ENCODE measurements around the gene PLXDC2.

The PLXDC2 gene

DNA sequence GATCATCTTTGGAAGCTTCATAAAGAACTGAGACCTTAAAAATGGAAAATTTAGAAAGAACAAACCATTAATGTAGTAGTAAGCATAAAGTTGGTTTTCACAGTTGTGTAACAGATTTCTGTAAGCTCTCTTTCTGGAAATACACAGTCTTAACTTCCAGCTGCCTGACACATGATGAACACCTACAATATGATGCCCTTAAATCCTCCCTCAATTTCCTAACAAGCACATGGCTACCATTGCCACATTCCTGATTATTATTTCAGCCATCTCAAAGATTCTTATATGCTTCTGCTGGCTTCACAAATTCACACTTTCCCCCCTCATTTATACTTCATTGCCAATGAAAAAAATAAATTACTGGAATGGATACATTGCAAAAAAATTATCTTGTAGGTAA is 49.4 kb downstream of the PLXDC2 start:
- Histone ChIP-seq H3K36me3 (ENCODE audit: insufficient read depth, low read length) (no peaks in the 10 kb centered on the region), H3F3A (ENCODE audit: low read depth) (no peaks in the 10 kb centered on the region), H3K4me1 (ENCODE audit: insufficient read depth, low read length, poor library complexity, severe bottlenecking) (no peaks in the 10 kb centered on the region), H4K20me1 (ENCODE audit: insufficient read depth, low read length, poor library complexity, severe bottlenecking) (no peaks in the 10 kb centered on the region), H3K9ac (ENCODE audit: low read depth, low read length, poor library complexity, severe bottlenecking) (no peak overlapping the region), H3K79me2 (ENCODE audit: insufficient read depth, low read length) (no peaks in the 10 kb centered on the region), H3K27me3 (ENCODE audit: insufficient read depth, low read length, poor library complexity, severe bottlenecking) (no peaks in the 10 kb centered on the region), H3K4me2 (ENCODE audit: low read depth, low read length, poor library complexity, severe bottlenecking) (no peak overlapping the region), H2AFZ (ENCODE audit: low read length) (no peak overlapping the region), H3K9me2 (replicated peaks; ENCODE audit: low read depth, low read length) (no peaks in the 10 kb centered on the region), H3K9me3 (ENCODE audit: insufficient read depth, low read depth, low read length) (no peaks in the 10 kb centered on the region), H3K4me3 (ENCODE audit: low read length, poor library complexity, severe bottlenecking) (no peak overlapping the region)
- TF ChIP-seq EZH2phosphoT487 (IDR thresholded peaks at IDR 0.05; ENCODE audit: borderline replicate concordance) = no peak
- TF ChIP-seq, protein P1, sequence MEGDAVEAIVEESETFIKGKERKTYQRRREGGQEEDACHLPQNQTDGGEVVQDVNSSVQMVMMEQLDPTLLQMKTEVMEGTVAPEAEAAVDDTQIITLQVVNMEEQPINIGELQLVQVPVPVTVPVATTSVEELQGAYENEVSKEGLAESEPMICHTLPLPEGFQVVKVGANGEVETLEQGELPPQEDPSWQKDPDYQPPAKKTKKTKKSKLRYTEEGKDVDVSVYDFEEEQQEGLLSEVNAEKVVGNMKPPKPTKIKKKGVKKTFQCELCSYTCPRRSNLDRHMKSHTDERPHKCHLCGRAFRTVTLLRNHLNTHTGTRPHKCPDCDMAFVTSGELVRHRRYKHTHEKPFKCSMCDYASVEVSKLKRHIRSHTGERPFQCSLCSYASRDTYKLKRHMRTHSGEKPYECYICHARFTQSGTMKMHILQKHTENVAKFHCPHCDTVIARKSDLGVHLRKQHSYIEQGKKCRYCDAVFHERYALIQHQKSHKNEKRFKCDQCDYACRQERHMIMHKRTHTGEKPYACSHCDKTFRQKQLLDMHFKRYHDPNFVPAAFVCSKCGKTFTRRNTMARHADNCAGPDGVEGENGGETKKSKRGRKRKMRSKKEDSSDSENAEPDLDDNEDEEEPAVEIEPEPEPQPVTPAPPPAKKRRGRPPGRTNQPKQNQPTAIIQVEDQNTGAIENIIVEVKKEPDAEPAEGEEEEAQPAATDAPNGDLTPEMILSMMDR (conservative IDR thresholded peaks at IDR 0.05; ENCODE audit: low read length) = no peak

DNA sequence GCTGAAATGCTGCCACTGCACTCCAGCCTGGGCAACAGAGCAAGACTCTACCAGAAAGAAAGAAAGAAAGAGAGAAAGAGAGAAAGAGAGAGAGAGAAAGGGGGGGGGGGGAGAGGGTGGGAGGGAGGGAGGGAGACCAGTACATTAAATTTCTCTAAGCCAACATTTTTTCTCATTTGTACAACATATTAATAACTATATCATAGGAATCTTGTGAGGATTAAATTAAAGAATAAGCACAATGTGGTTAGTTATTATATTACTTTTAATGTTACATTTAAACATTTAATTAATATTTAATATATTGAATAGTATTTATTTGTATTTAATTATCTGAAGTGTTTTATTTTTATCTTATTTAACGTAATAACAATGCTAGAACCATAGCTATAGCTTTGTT is 53.1 kb downstream of the PLXDC2 start:
- H3K9me2 ChIP-seq (replicated peaks; ENCODE audit: low read depth, low read length) = no peaks in the 10 kb centered on the region
- H3K79me2 ChIP-seq (ENCODE audit: insufficient read depth, low read length) = no peaks in the 10 kb centered on the region
- no peaks in the 10 kb centered on the region for H3F3A ChIP-seq (ENCODE audit: low read depth)
- no peak overlapping the region for H3K9ac ChIP-seq (ENCODE audit: low read depth, low read length, poor library complexity, severe bottlenecking)
- H3K4me3 ChIP-seq (ENCODE audit: low read length, poor library complexity, severe bottlenecking) = no peak overlapping the region
- no peaks in the 10 kb centered on the region for H3K36me3 ChIP-seq (ENCODE audit: insufficient read depth, low read length)
- no peaks in the 10 kb centered on the region for H4K20me1 ChIP-seq (ENCODE audit: insufficient read depth, low read length, poor library complexity, severe bottlenecking)
- H2AFZ ChIP-seq (ENCODE audit: low read length) = no peak overlapping the region
- H3K9me3 ChIP-seq (ENCODE audit: insufficient read depth, low read depth, low read length) = no peaks in the 10 kb centered on the region
- no peaks in the 10 kb centered on the region for H3K4me1 ChIP-seq (ENCODE audit: insufficient read depth, low read length, poor library complexity, severe bottlenecking)
- no peak for TF ChIP-seq EZH2phosphoT487 (IDR thresholded peaks at IDR 0.05; ENCODE audit: borderline replicate concordance)
- TF ChIP-seq, protein P1 (conservative IDR thresholded peaks at IDR 0.05; ENCODE audit: low read length) = no peak
- no peak overlapping the region for H3K4me2 ChIP-seq (ENCODE audit: low read depth, low read length, poor library complexity, severe bottlenecking)
- H3K27me3 ChIP-seq (ENCODE audit: insufficient read depth, low read length, poor library complexity, severe bottlenecking) = no peaks in the 10 kb centered on the region

GRCh38 chr10:19872504-19873271 is 56.5 kb downstream of the PLXDC2 start:
- H3K4me1 ChIP-seq (ENCODE audit: insufficient read depth, low read length, poor library complexity, severe bottlenecking) = no peaks in the 10 kb centered on the region
- no peak overlapping the region for H2AFZ ChIP-seq (ENCODE audit: low read length)
- H3K4me2 ChIP-seq (ENCODE audit: low read depth, low read length, poor library complexity, severe bottlenecking) = no peak overlapping the region
- no peak overlapping the region for H3K9ac ChIP-seq (ENCODE audit: low read depth, low read length, poor library complexity, severe bottlenecking)
- H3K36me3 ChIP-seq (ENCODE audit: insufficient read depth, low read length) = no peaks in the 10 kb centered on the region
- no peaks in the 10 kb centered on the region for H3K79me2 ChIP-seq (ENCODE audit: insufficient read depth, low read length)
- no peak overlapping the region for H3K4me3 ChIP-seq (ENCODE audit: low read length, poor library complexity, severe bottlenecking)
- no peaks in the 10 kb centered on the region for H3K9me3 ChIP-seq (ENCODE audit: insufficient read depth, low read depth, low read length)
- H3F3A ChIP-seq (ENCODE audit: low read depth) = no peaks in the 10 kb centered on the region
- no peaks in the 10 kb centered on the region for H3K27me3 ChIP-seq (ENCODE audit: insufficient read depth, low read length, poor library complexity, severe bottlenecking)
- H3K9me2 ChIP-seq (replicated peaks; ENCODE audit: low read depth, low read length) = no peaks in the 10 kb centered on the region
- TF ChIP-seq EZH2phosphoT487 (IDR thresholded peaks at IDR 0.05; ENCODE audit: borderline replicate concordance) = no peak
- no peaks in the 10 kb centered on the region for H4K20me1 ChIP-seq (ENCODE audit: insufficient read depth, low read length, poor library complexity, severe bottlenecking)

- Histone ChIP-seq H3K27me3 (ENCODE audit: insufficient read depth, low read length, poor library complexity, severe bottlenecking) (no peaks in the 10 kb centered on the region), H4K20me1 (ENCODE audit: insufficient read depth, low read length, poor library complexity, severe bottlenecking) (no peaks in the 10 kb centered on the region), H3K9me2 (replicated peaks; ENCODE audit: low read depth, low read length) (no peaks in the 10 kb centered on the region), H3K36me3 (ENCODE audit: insufficient read depth, low read length) (no peaks in the 10 kb centered on the region), H3K4me1 (ENCODE audit: insufficient read depth, low read length, poor library complexity, severe bottlenecking) (no peaks in the 10 kb centered on the region), H3K9ac (ENCODE audit: low read depth, low read length, poor library complexity, severe bottlenecking) (no peak overlapping the region), H2AFZ (ENCODE audit: low read length) (no peak overlapping the region), H3F3A (ENCODE audit: low read depth) (no peaks in the 10 kb centered on the region), H3K79me2 (ENCODE audit: insufficient read depth, low read length) (no peaks in the 10 kb centered on the region), H3K4me3 (ENCODE audit: low read length, poor library complexity, severe bottlenecking) (no peak overlapping the region), H3K9me3 (ENCODE audit: insufficient read depth, low read depth, low read length) (no peaks in the 10 kb centered on the region), H3K4me2 (ENCODE audit: low read depth, low read length, poor library complexity, severe bottlenecking) (no peak overlapping the region)
- TF ChIP-seq, protein P1 (conservative IDR thresholded peaks at IDR 0.05; ENCODE audit: low read length) = no peak
- TF ChIP-seq EZH2phosphoT487 (IDR thresholded peaks at IDR 0.05; ENCODE audit: borderline replicate concordance) = no peak
These were observed 58.0 kb downstream of the PLXDC2 start for GRCh38 chr10:19874190-19874589.

All from Loucy (cell line).